T47D (cell line): ENCODE measurements around the gene CRYGB.
A peak's percentile ranks its signal among the peaks of the same experiment; 100 is the strongest.
"Not testable (repeated sequence)": the region's sequence is repeated elsewhere in the genome, so short reads cannot be mapped to it uniquely, and the experiment has no call there.

Experiments
- DNase-seq, 2 experiments: peaks; one replicate each; pipeline versions ENCODE4 v3.0.0 to v3.0.0-alpha.2; 2011 to 2012; ENCODE audit warnings: low read depth in 1 of 2, low spot score in 1 of 2
- JUND ChIP-seq: IDR thresholded peaks from 2 replicates; pipeline ENCODE4 v1.6.1; 2012; ENCODE audit warnings: low read depth
- in situ Hi-C: cut with HindIII; loops from 2 replicates; pipeline ENCODE4 v1.10.0; 2016; ENCODE audit warnings: low sequenced_read_pairs, low pct_unique_long_range_greater_than_20kb

CRYGB gene

DNA sequence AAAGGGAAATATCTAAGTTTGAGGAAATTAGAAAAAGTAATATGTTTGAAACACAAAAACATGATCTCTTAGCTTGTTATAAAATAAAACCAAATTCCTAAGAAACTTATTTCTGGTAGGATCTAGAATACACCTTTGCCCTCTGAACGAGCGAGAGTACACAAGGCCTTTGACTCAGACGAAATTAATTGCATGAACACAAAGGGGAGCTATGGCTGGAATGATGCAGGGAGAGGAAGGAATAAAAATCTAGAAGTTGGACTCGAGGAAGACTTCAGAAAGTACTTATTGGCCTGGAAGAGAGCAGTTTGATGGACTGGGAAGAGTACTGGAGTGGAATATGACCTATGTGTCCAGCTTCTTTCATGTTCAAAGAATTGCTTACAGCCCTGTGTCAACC is 20.7 kb downstream of the CRYGB start:
- in situ Hi-C loops = no loop called here
- TF ChIP-seq JUND = no peak
- no peak for DNase-seq

DNA sequence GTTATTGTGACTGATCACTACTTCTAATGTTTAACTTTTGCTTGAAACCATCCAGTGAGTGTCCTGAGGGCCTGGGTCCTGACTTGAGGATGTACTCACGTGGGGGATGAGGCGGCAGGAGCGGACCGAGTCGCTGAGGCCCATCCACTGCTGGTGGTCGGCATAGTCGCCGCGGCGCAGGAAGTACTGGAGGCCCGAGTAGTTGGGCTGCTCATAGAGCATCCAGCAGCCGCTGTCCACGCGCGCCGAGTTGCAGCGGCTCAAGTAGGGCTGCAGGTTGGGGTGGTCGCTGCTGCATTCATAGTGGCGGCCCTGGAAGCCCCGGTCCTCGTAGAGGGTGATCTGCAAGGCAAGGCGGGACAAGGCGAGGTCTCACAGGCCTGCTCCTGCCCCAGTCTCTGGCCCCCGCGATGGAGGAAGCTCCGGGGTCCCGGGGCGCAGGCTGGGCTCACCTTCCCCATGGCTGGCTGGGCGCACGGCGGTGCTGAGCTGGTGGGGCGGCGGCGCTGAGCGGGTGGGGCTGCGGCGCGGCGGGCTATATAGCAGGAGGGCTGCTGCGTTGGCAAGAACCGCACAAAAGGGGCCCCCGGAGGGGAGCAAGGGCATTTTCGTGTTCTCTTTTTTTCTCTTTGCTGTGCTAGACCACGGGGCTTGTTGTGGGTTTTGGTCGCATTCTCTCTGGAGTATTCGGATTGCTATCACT is 21.8 kb downstream of the CRYGB start, which contains the start of gene CRYGD:
CRYGD (minus strand) TSS at position 512 of the 703 bp plus-strand sequence; CDS start at position 461, 51 bp downstream.
- in situ Hi-C loops, DNase-seq: not testable (repeated sequence)

DNA sequence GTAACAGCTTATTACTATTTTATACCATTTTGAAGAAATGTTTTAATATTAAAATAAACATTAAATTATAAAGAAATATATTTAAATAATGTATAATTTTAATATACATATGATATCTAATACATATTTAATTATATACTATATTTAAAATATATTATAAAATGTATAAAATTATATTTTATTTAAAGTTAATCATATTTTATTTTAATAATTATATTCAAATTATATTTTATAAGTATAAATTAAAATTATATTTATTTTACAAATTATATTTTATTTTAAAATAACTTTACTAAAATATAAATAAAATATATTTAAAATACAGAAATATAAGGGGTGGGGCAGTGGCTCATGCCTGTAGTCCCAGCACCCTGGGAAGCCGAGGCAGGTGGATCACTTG is 23.7 kb downstream of the CRYGB start:
- in situ Hi-C loops = no loop called here
- TF ChIP-seq JUND = no peak
- no peak for DNase-seq

DNA sequence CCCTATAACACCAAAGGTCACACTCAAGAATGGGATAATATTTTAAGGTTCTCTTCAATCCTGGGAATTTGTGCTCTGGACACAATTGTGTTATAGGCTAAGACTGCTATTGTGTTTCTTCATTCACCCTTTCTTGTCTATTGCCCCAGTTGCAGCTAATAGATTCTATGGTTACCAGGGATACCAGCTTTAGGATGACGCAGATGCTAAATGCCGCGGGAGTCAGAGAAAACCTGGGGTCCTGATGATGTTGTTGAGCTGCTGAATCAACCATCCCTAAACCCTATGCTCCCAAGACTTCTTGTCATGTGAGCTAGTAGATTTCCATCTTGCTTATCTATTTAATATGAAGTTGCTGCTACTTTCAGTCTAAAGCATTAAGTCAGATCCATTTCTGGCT is 27.0 kb downstream of the CRYGB start:
- in situ Hi-C loops = no loop called here
- no peak for TF ChIP-seq JUND
- no peak for DNase-seq

DNA sequence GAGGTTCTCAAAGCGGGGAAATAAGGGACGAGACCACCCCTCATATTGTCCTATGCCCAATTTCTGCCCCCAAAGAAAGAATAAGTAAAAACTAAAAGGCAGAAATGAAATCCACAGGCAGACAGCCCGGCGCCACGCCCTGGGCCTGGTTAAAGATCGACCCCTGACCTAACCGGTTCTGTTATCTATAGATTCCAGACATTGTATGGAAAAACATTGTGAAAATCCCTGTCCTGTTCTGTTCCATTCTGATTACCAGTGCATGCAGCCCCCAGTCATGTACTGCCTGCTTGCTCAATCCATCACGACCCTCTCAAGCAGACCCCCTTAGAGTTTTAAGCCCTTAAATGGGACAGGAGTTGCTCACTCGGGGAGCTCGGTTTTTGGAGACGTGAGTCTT is 28.6 kb downstream of the CRYGB start:
- in situ Hi-C loops, DNase-seq: not testable (repeated sequence)

DNA sequence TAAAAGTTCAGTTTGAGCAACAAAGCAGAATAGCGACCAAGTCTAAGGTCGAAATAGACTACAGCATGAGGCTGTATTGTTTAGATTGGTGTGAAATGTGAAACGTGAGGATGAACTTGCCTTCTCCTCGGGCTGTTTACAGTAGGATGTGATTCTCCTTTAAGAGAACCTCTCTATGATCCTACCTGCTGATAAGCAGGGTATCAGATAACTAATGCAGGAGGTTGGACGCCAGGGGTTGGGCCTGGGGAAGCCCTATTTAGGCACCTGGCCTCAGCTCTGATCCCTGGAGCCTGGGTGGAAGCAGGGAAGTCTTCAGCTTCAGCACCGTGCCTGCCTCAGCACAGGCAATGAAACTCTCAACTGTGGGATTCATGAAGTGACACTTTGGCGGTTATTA is 33.0 kb downstream of the CRYGB start:
- DNase-seq = peak in 1 of 2 experiments; percentile 24
- no peak for TF ChIP-seq JUND
- in situ Hi-C loops = no loop called here

DNA sequence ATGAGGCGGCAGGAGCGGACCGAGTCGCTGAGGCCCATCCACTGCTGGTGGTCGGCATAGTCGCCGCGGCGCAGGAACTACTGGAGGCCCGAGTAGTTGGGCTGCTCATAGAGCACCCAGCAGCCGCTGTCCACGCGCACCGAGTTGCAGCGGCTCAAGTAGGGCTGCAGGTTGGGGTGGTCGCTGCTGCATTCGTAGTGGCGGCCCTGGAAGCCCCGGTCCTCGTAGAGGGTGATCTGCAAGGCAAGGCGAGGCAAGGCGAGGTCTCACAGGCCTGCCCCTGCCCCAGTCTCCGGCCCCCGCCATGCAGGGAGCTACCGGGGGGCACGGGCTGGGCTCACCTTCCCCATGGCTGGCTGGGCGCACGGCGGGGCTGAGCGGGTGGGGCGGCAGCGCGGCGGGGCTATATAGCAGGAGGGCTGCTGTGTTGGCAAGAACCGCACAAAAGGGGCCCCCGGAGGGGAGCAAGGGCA is 33.6 kb downstream of the CRYGB start:
- in situ Hi-C loops, DNase-seq: not testable (repeated sequence)

DNA sequence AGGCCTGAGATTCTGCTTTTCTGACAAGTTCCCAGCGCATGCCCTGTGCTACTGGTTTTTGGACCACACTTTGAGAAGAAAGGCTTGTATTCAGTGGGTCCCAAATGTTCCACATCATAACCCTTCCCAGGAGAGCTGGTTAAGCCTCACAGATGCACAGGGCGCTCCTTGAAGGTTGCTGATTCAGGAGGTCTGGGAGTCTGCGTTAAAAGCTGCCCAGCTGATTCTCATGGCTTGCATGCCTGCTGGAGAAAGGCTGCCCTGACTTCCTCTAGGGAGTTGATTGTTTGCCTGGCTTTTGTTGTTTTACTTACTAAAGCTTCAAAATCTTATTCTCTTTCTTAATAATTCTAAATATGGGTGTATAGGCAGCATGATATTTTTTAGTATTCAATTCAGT is 42.3 kb downstream of the CRYGB start:
- in situ Hi-C loops = no loop called here
- TF ChIP-seq JUND = no peak
- no peak for DNase-seq

DNA sequence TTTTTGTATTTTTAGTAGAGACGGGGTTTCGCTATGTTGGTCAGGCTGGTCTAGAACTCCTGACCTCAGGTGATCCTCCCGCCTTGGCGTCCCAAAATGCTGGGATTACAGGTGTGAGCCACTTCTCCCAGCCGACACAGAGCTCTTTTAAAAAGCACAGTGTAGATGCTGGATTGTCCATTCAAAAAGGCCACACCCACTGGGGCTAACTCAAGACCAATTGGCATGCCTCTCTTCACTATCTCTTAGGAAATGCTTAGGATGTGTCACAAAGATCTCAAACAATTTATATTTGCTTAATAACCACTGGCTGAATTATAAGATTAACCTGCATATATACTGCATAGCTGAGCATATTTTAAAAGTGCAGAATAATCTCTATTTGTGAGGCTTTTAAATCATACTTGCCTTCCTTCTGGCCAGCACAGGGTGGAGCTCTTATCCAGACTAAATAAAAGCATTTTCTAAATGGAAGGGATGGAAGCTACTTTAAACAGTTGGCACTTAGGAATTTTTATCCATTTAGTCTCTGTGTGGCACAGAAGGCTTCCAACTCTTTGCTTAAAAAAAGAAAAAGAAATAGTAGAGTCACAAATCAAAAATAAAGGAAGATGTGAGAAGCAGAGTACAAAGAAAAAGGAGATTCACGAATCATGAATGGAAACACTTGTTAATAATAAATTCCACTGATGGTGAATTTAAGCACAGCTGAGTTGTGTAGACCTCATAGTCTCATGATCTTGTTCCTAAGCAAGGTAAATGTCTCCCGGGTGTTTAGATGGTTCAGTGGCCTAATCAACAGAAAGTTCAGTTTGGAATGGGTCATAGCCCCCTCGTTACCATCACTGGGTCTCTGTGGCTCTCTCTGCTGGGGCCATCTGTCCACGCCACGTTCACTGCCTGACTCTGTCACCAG is 44.0 kb downstream of the CRYGB start:
- in situ Hi-C loops = no loop called here
- TF ChIP-seq JUND = no peak
- DNase-seq = peak in 1 of 2 experiments; percentile 35

DNA sequence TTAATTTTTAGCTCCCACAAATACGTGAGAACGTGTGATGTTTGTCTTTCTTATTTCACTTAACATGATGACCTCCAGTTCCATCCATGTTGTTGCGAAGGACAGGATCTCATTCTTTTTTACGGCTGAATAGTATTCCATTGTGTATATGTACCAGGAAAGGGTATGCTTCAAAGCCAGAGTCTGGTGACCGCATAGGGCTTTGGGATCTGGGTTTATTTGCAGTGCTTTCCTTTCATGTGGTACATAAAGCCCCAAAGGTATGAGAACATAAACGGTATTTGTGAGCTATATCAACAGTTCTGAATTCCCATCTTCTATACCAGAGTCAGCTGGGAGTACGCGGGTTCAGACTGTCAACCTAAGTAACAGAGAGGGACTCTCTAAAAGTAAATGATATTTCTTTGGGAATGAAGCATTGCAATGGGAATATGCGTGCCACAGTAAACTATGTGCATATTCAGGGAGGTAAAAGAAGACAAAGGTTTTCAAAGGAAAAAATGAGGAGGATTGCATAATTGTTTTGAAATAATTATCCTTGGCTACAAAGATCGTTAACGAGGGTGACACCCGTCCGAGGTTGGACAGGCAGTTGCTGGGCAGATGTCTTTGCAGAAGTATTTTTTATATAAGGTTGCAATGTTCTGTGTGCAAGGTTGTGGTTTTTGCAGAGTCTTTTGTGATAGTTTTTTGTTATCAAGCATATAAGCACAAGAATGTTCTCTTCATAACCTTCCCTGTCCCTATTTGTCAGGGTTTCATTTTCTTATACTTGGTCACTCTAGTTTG is 46.1 kb downstream of the CRYGB start:
- in situ Hi-C loops = no loop called here
- TF ChIP-seq JUND = no peak
- no peak for DNase-seq

DNA sequence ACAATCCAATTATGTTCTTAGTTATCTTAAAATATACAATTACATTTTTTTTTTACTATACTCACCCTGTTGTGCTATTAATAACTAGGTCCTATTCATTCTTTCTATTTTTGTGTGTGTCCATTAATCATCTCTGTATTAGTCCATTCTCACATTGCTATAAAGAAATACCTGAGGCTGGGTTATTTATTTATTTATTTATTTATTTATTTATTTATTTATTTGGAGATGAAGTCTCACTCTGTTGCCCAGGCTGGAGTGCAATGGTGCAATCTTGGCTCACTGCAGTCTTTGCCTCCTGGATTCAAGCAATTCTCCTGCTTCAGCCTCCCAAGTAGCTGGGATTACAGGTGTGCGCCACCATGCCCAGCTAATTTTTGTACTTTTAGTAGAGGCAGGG is 47.3 kb downstream of the CRYGB start:
- DNase-seq, in situ Hi-C loops: not testable (repeated sequence)

DNA sequence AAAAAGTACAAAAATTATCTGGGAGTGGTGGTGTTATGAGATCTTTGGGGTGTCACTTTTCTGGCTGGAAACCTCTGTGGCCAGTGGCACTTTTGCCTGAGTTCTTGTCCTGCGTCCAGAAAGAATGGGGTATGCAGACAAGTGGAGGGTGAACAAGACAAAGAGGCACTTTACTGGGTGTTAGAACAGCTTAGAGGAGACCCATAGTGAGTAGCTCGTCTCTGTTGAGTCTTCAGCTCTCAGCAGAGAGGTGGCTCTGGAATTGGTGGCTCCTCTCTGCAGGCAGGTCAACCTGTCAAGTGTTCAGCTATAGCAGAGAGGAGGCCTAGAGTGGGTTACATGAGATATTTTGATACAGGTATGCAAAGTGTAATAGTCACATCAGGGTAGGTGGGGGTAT is 47.7 kb downstream of the CRYGB start:
- in situ Hi-C loops = no loop called here
- DNase-seq = no peak
- no peak for TF ChIP-seq JUND
